Keratinocyte (primary cell): ENCODE results near the gene CPS1. TPM values are rescaled to one million over a fixed set of nuclear protein-coding genes. Genes with fewer than 3 reads are reported as not detected.

Experiments
- DNase-seq: peaks from one replicate; pipeline ENCODE4 v3.0.0-alpha.2; 2011; ENCODE audit warnings: low read depth, missing footprints, low spot score
- FAIRE-seq: peaks from 2 replicates; lab custom pipeline; 2011; peaks lifted over from hg19 to GRCh38; lab: Jason Lieb, UNC
- H2AFZ ChIP-seq: 2 replicates; pipeline ENCODE4 v1.6.0; 2012; ENCODE audit warnings: low read length, control low read depth, inconsistent platforms; ENCODE audit not compliant: control insufficient read depth
- H3K27ac ChIP-seq: 2 replicates; pipeline ENCODE4 v1.5.1; 2011; ENCODE audit warnings: low read length; ENCODE audit not compliant: control insufficient read depth, insufficient read depth
- H3K27me3 ChIP-seq: 3 replicates; pipeline ENCODE4 v1.6.0; 2011; ENCODE audit warnings: low read length; ENCODE audit not compliant: control insufficient read depth, insufficient read depth; ENCODE audit errors: extremely low read depth
- H3K36me3 ChIP-seq, 2 experiments: 2 replicates in 1 of 2; 3 replicates in 1 of 2; pipeline ENCODE4 v1.5.1; 2011; ENCODE audit warnings: low read length in 2 of 2, mild to moderate bottlenecking in 1 of 2; ENCODE audit not compliant: control insufficient read depth in 2 of 2, insufficient read depth in 2 of 2; ENCODE audit errors: extremely low read depth in 1 of 2
- H3K4me1 ChIP-seq: 3 replicates; pipeline ENCODE4 v1.5.1; 2011; ENCODE audit warnings: low read length; ENCODE audit not compliant: control insufficient read depth, insufficient read depth; ENCODE audit errors: extremely low read depth
- H3K4me2 ChIP-seq: 3 replicates; pipeline ENCODE4 v1.6.0; 2011; ENCODE audit warnings: low read depth, low read length; ENCODE audit not compliant: control insufficient read depth, insufficient read depth; ENCODE audit errors: extremely low read depth
- H3K4me3 ChIP-seq, 3 experiments: fragments of 200-600 bp in 1 of 3; sonication (generic) in 1 of 3; 2 replicates in 2 of 3; 3 replicates in 1 of 3; pipeline ENCODE4 v1.5.1; 2011 to 2016; ENCODE audit warnings: low read length in 3 of 3, mild to moderate bottlenecking in 3 of 3, control low read depth in 2 of 3, inconsistent platforms in 1 of 3, low read depth in 1 of 3, mixed read lengths in 1 of 3, mixed run types in 1 of 3, moderate library complexity in 1 of 3; ENCODE audit not compliant: control insufficient read depth in 2 of 3, insufficient read depth in 2 of 3; ENCODE audit errors: extremely low read depth in 1 of 3
- H3K79me2 ChIP-seq: 2 replicates; pipeline ENCODE4 v1.6.0; 2012; ENCODE audit warnings: low read length; ENCODE audit not compliant: control insufficient read depth, insufficient read depth
- H3K9ac ChIP-seq: 3 replicates; pipeline ENCODE4 v1.6.0; 2011; ENCODE audit warnings: low read length; ENCODE audit not compliant: control insufficient read depth, insufficient read depth; ENCODE audit errors: extremely low read depth
- H3K9me1 ChIP-seq: 3 replicates; pipeline ENCODE4 v1.6.0; 2011; ENCODE audit warnings: low read length; ENCODE audit not compliant: control insufficient read depth, insufficient read depth; ENCODE audit errors: extremely low read depth
- H3K9me3 ChIP-seq: 2 replicates; pipeline ENCODE4 v1.5.1; 2012; ENCODE audit warnings: low read depth, low read length; ENCODE audit not compliant: control insufficient read depth
- H4K20me1 ChIP-seq: 3 replicates; pipeline ENCODE4 v1.6.0; 2011; ENCODE audit warnings: low read length; ENCODE audit not compliant: control insufficient read depth, insufficient read depth; ENCODE audit errors: extremely low read depth
- CTCF ChIP-seq, 3 experiments: IDR thresholded peaks in 1 of 3; conservative IDR thresholded peaks in 1 of 3; optimal IDR thresholded peaks in 1 of 3; 2 replicates in 2 of 3; 3 replicates in 1 of 3; pipeline versions ENCODE3 to v1.5.1; 2011; ENCODE audit warnings: low read length in 3 of 3, mild to moderate bottlenecking in 3 of 3, moderate library complexity in 2 of 3, control low read depth in 1 of 3, inconsistent platforms in 1 of 3; ENCODE audit not compliant: insufficient read depth in 2 of 3; ENCODE audit errors: extremely low read depth in 1 of 3
- EZH2 ChIP-seq: IDR thresholded peaks from one replicate; pipeline ENCODE4 v1.6.1; 2012; ENCODE audit warnings: inconsistent platforms, mild to moderate bottlenecking, low read length, moderate library complexity
- dilution Hi-C: fragments of 300-500 bp; cut with MboI; formaldehyde crosslinking; loops from one replicate; pipeline ENCODE4 v1.7.0; 2020; ENCODE audit warnings: low sequenced_read_pairs; ENCODE audit not compliant: extremely low pct_ligation_motif_present
- polyA plus RNA-seq, 5 experiments: library from polyadenylated mRNA; depleted of rRNA in 3 of 5; stranded (reverse) in 3 of 5; stranded (forward) in 1 of 5; unstranded in 1 of 5; fragments of >200 nt; gene quantifications; 1 replicate in 1 of 5; 2 replicates in 3 of 5; 3 replicates in 1 of 5; pipeline versions ENCODE4 v1.2.1 to v1.2.3, GENCODE V29; 2011 to 2012; ENCODE audit warnings: missing spikeins in 2 of 5, low read depth in 1 of 5, low replicate concordance in 1 of 5

CPS1 gene
- polyA plus RNA-seq, 1 donor (not counting 4 experiments of a cell fraction or from before 2014, with no cell fraction given): 33.0 TPM

- dilution Hi-C loops: no loop called here
- TF ChIP-seq EZH2: no peak
- TF ChIP-seq CTCF (optimal IDR thresholded peaks at IDR 0.05 in 1 of 3, IDR thresholded peaks at IDR 0.05 in 1 of 3, conservative IDR thresholded peaks at IDR 0.05 in 1 of 3; ENCODE audit: extremely low read depth in 1 of 3, insufficient read depth in 2 of 3, low read length in 3 of 3): no peak
These were observed 844 bp upstream of the CPS1 start for GRCh38 chr2:210555555-210555954.

GRCh38 chr2:210557721-210558120 lies 1.3 kb downstream of the CPS1 start:
- TF ChIP-seq CTCF (optimal IDR thresholded peaks at IDR 0.05 in 1 of 3, IDR thresholded peaks at IDR 0.05 in 1 of 3, conservative IDR thresholded peaks at IDR 0.05 in 1 of 3; ENCODE audit: extremely low read depth in 1 of 3, insufficient read depth in 2 of 3, low read length in 3 of 3): no peak
- no peak overlapping the region for H3K4me3 ChIP-seq
- H3K9me1 ChIP-seq: no peaks in the 10 kb centered on the region
- no peak overlapping the region for H3K4me2 ChIP-seq
- no peaks in the 10 kb centered on the region for H4K20me1 ChIP-seq
- no peaks in the 10 kb centered on the region for H3K36me3 ChIP-seq
- no peaks in the 10 kb centered on the region for H3K79me2 ChIP-seq
- no peak overlapping the region for H3K9ac ChIP-seq
- H2AFZ ChIP-seq: no peak overlapping the region
- DNase-seq (no peak), FAIRE-seq (no peak)
- H3K27me3 ChIP-seq: no peaks in the 10 kb centered on the region
- H3K27ac ChIP-seq: no peak overlapping the region
- H3K4me1 ChIP-seq: no peaks in the 10 kb centered on the region
- dilution Hi-C loops: no loop called here
- no peaks in the 10 kb centered on the region for H3K9me3 ChIP-seq

More at GRCh38 chr2:210555555-210555954, 844 bp upstream of the CPS1 start:
- H3K4me3 ChIP-seq: no peak overlapping the region
- no peaks in the 10 kb centered on the region for H3K9me3 ChIP-seq
- DNase-seq (no peak), FAIRE-seq (no peak)
- H3K79me2 ChIP-seq: no peaks in the 10 kb centered on the region
- H3K4me2 ChIP-seq: no peak overlapping the region
- H3K4me1 ChIP-seq: no peaks in the 10 kb centered on the region
- no peaks in the 10 kb centered on the region for H3K36me3 ChIP-seq
- H2AFZ ChIP-seq: no peak overlapping the region
- H3K9me1 ChIP-seq: no peaks in the 10 kb centered on the region
- no peak overlapping the region for H3K9ac ChIP-seq
- no peaks in the 10 kb centered on the region for H3K27me3 ChIP-seq
- H4K20me1 ChIP-seq: no peaks in the 10 kb centered on the region
- no peak overlapping the region for H3K27ac ChIP-seq
